Measurements from ENCODE around the gene NECTIN2.
A peak's percentile ranks its signal among the peaks of the same experiment; 100 is the strongest.
"Not testable (repeated sequence)": the region's sequence is repeated elsewhere in the genome, so short reads cannot be mapped to it uniquely, and the experiment has no call there.

Gene NECTIN2

GRCh38 chr19:44883922-44884321 is 37.8 kb downstream of the NECTIN2 start:
- Histone ChIP-seq H3K4me3 (ENCODE audit: low read depth, low read length) (no peak overlapping the region), H3K27ac (peak overlapping the region; percentile 20), H3K27me3 (replicated peaks) (no peaks in the 10 kb centered on the region), H3K36me3 (replicated peaks) (peaks cover 50% of the 10 kb centered on the region)
- TF ChIP-seq, protein P1, sequence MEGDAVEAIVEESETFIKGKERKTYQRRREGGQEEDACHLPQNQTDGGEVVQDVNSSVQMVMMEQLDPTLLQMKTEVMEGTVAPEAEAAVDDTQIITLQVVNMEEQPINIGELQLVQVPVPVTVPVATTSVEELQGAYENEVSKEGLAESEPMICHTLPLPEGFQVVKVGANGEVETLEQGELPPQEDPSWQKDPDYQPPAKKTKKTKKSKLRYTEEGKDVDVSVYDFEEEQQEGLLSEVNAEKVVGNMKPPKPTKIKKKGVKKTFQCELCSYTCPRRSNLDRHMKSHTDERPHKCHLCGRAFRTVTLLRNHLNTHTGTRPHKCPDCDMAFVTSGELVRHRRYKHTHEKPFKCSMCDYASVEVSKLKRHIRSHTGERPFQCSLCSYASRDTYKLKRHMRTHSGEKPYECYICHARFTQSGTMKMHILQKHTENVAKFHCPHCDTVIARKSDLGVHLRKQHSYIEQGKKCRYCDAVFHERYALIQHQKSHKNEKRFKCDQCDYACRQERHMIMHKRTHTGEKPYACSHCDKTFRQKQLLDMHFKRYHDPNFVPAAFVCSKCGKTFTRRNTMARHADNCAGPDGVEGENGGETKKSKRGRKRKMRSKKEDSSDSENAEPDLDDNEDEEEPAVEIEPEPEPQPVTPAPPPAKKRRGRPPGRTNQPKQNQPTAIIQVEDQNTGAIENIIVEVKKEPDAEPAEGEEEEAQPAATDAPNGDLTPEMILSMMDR (IDR thresholded peaks at IDR 0.05; ENCODE audit: low read depth, low read length, missing control alignments), result no peak
- no peak for DNase-seq
- in situ Hi-C loops (cut with HindIII; ENCODE audit: low pct_ligation_motif_present, low sequenced_read_pairs), result no loop called here

DNA sequence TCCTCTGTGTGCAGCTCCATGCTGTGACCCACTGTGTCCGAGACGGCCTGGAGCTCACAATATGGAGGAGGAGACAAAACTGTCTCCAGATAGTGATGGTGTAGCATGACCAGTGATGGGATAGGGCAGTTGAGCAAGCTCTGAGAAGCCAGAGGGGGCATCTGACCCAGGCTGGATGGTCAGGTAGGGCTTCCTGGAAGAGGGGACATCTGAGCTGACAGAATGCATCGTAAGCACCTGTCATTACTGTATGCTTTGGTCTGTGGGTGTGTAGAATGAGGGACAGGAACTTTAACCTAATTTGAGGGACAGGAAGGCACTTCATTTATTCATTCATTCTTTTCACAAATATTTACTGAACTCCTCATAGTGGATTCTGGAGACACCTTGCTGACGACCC is 38.5 kb downstream of the NECTIN2 start:
- in situ Hi-C loops (cut with HindIII; ENCODE audit: low pct_ligation_motif_present, low sequenced_read_pairs), result no loop called here
- Histone ChIP-seq H3K36me3 (replicated peaks) (peaks cover 44% of the 10 kb centered on the region), H3K4me3 (ENCODE audit: low read depth, low read length) (no peak overlapping the region), H3K27me3 (replicated peaks) (no peaks in the 10 kb centered on the region), H3K27ac (peak overlapping the region; percentile 20)
- TF ChIP-seq, protein P1 (IDR thresholded peaks at IDR 0.05; ENCODE audit: low read depth, low read length, missing control alignments), result no peak
- DNase-seq, result no peak

- TF ChIP-seq, protein P1 (IDR thresholded peaks at IDR 0.05; ENCODE audit: low read depth, low read length, missing control alignments), result no peak
- Histone ChIP-seq H3K36me3 (replicated peaks) (peaks cover 40% of the 10 kb centered on the region), H3K4me3 (ENCODE audit: low read depth, low read length) (no peak overlapping the region), H3K27me3 (replicated peaks) (no peaks in the 10 kb centered on the region), H3K27ac (no peak overlapping the region)
- in situ Hi-C loops (cut with HindIII; ENCODE audit: low pct_ligation_motif_present, low sequenced_read_pairs), result no loop called here
- no peak for DNase-seq
Measured at GRCh38 chr19:44886141-44886540, 40.0 kb downstream of the NECTIN2 start.

DNA sequence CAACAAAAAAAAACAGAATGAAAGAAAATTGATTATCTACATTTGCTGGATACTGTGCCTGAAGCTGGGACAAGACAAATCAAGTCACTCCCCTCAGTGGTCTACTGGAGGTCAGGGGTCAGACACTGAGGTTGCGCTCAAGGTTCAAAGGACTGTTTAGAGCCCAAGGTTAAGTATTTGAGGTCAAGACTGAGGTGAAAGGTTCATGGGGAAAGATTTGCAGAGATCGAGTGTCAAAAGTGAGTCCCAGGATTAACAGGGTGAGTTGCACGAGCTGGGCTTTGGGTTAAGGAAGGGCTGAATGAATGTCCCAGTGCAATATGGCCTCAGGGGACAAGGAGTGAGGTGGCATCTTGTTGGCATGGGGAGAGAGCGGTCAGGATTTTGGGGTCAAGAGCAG is 41.6 kb downstream of the NECTIN2 start:
- in situ Hi-C loops (cut with HindIII; ENCODE audit: low pct_ligation_motif_present, low sequenced_read_pairs), result no loop called here
- TF ChIP-seq, protein P1 (IDR thresholded peaks at IDR 0.05; ENCODE audit: low read depth, low read length, missing control alignments), result no peak
- no peak overlapping the region for H3K27ac ChIP-seq
- H3K27me3 ChIP-seq (replicated peaks), result no peaks in the 10 kb centered on the region
- H3K4me3 ChIP-seq (ENCODE audit: low read depth, low read length), result no peak overlapping the region
- H3K36me3 ChIP-seq (replicated peaks), result peaks cover 40% of the 10 kb centered on the region
- no peak for DNase-seq

DNA sequence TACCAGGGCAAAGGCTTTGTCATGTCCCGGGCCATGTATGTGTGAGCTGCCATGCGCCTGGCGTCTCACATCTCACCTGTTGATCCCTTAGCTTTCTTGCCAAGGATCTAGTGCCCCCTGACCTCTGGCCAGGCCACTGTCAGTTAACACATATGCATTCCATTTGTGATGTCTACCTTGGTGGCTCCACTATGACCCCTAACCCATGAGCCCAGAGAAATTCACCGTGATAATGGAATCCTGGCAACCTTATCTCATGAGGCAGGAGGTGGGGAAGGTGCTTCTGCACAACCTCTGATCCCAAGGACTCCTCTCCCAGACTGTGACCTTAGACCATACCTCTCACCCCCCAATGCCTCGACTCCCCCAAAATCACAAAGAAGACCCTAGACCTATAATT is 42.2 kb downstream of the NECTIN2 start:
- H3K27ac ChIP-seq; in situ Hi-C loops (cut with HindIII; ENCODE audit: low pct_ligation_motif_present, low sequenced_read_pairs); DNase-seq; H3K27me3 ChIP-seq (replicated peaks); H3K4me3 ChIP-seq (ENCODE audit: low read depth, low read length): not testable (repeated sequence)
- H3K36me3 ChIP-seq (replicated peaks), result peaks cover 38% of the 10 kb centered on the region

GRCh38 chr19:44889830-44890365 is 43.8 kb downstream of the NECTIN2 start:
- Histone ChIP-seq H3K4me3 (ENCODE audit: low read depth, low read length) (peak overlapping the region; percentile 39), H3K27me3 (replicated peaks) (no peaks in the 10 kb centered on the region), H3K27ac (peak overlapping the region; percentile 72), H3K36me3 (replicated peaks) (peaks cover 45% of the 10 kb centered on the region)
- in situ Hi-C loops (cut with HindIII; ENCODE audit: low pct_ligation_motif_present, low sequenced_read_pairs), result loop anchor here (10.0 kb wide), 1 partner anchor 65 kb away; the partner anchor contains the start of gene CLPTM1
- TF ChIP-seq, protein P1 (IDR thresholded peaks at IDR 0.05; ENCODE audit: low read depth, low read length, missing control alignments), result no peak
- no peak for DNase-seq
